Measurements from ENCODE around the gene ARHGAP44.

ARHGAP44 gene

DNA sequence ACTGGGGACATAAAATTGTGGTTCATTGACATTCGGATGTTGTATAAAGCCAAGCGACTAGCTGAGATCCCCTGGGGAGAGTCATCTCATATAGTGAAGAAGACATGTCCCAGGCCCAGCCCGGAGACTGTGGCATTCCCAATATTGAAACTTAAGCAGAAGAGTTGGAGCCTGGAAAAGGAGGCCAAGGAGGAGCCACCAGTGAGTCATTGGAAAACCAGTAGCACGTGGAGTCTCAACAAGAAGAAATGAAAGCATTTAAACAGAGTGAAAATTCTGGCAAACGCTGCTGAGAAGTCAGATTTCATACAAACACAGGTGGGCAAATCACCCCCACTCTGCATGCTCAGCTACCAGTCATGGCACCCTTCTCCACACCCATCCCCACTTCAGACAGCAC lies 237.9 kb downstream of the ARHGAP44 start:
- no peak for DNase-seq

DNA sequence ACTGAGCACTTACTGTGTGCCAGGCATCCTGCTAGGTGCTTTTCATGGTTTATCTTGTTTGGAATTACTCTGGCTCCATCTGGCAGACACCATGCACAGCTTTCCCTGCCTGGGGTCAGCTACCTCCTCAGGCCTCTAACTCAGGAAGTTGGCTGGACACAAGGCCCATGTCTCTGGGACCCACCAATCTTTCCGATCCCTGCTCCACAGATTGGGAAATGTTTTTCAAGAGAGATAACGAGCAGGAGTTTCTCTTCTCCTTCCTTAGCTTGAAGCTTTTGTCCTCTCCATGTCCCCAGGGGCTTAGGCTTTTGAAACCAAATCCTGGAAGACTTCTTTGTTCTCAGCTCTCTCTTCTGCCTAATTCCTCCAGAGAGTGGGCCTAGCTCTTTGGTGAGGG lies 240.0 kb downstream of the ARHGAP44 start:
- DNase-seq = no peak

DNA sequence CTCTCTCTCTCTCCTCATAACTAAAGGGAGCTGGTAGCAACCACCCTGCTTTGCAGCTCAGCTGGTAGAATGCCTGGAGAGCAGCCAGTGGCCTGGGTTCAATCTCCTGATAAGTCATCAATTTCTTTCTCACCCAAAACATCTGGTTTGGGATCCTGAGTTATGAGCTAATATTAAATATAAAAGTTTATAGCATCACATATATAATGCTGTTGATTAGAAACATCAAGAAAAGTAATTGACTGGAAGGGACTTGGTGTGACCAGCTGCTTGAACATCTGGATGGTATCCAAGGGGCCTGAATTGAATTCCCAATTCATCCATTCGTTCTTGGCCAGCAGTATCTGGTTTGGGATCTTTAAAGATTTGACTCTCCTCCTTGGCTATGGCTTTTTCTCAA lies 240.8 kb downstream of the ARHGAP44 start:
- DNase-seq = no peak

GRCh38 chr17:13030459-13031300 lies 241.4 kb downstream of the ARHGAP44 start:
- DNase-seq = peak; percentile 29

DNA sequence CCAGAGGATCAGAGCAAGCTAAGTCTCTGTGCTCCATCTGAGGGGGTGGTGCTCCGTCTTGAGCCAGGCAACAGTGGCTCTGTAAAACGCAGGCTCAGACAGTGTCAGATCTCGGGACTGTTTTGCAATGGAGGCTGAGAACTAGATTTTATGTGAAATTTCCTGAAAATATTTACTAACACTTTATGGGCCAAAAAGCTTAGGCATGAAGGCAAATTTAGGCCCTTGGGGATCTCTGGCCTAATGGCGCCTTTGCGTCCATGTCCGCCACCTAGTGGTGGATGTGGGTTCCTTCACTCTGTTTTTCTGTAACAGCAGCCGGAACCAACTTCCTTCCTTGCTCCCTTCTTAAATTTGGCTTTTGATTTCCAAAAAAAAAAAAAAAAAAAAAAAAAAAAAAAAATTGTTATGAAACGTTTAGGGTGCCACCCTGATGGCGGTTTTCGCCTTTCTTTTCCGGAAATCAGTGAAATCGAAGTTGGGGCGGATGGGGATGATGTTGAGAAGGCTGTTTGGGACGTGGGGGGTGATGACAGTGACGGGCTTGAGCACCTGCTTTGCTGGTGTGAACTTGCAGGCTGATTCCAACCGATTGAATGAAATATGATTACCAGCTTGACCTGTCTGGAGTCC lies 242.5 kb downstream of the ARHGAP44 start:
- DNase-seq = peak; percentile 26

DNA sequence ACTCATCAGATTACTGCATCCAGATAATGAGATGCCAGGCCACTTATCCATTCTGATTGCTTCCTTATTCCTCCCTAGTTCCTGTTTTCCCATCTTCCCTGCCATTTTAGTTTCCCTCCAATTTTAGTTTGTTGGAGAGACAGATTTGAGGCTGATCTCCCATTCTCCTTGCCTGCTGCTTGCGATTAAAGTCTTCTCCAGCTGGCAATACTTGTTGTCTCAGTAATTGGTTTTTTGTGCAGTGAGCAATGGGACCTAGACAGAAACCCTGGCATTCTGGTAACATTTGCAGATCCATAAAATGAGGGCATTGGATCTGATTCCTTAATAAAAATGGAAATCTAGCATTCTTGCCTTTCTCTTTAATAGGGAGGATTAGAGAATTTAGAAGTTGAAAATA lies 246.1 kb downstream of the ARHGAP44 start:
- DNase-seq = no peak

- no peak for DNase-seq
Measured at GRCh38 chr17:13036751-13037150, 247.5 kb downstream of the ARHGAP44 start.

- DNase-seq = no peak
Measured at GRCh38 chr17:13038931-13039665, 249.8 kb downstream of the ARHGAP44 start.
